ENCODE results near the gene KCTD3.

KCTD3 gene

DNA sequence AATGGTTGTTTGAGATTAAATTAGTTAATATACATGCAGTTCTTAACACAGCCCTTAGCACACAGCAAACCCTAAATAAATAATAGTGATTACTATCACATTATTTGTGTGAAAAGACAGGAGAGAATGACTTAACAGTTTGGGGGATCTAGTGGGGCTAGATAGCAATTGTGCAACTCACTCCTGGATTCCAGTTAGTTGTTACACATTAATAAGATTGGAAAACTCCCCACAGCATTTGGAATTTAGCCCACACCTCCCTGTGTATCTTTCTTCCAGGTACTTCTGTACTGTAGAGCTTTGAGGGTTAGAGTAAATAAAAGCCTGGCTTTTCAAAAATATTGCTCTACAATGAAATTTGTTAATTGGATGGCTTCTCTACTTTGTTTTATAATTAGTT lies 93.2 kb downstream of the KCTD3 start:
- no peak for DNase-seq

- DNase-seq, result no peak
Observed at GRCh38 chr1:215661033-215661432, 93.9 kb downstream of the KCTD3 start.

GRCh38 chr1:215665215-215665614 lies 98.1 kb downstream of the KCTD3 start:
- DNase-seq, result no peak

- no peak for DNase-seq
Observed at GRCh38 chr1:215667761-215668160, 100.7 kb downstream of the KCTD3 start.

DNA sequence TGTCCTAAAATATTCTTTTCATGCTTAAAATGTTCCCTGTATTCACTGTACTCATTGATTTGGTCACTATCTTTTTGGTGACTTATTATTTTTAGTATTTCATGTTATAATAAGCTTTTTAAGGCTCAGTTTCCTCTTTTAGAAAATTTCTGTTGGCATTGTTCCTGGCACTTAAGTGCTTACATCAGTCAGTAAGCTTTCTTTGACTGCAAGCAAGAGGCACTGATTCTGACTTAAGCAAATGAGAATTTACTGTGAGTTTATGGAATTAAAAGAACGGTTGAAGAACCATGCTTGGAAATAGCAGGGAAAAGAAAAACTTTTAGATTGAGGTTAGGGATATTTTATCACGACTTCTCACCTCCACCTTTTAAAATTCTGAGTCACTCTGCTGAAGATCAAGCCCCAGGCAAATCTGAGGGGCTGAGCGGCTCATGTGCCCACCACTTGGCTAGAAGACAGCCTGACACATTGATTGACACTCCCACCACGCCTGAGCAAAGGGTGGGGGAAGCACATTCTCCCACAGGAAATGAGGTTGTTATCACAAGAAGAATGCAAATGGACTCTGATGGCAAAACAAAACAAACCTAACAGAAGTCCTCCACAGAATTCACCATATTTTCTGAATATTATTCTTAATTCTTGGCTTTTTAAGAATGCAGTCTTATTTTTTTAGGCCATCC lies 102.8 kb downstream of the KCTD3 start:
- no peak for DNase-seq

All from NCI-H2171 (cell line).